AG10803 (cell line): ENCODE data around the gene RANBP17.

Experiments
- DNase-seq: peaks from one replicate; pipeline ENCODE4 v3.0.0; 2010; ENCODE audit warnings: low read depth
- H3K4me3 ChIP-seq: 2 replicates; pipeline ENCODE4 v1.5.1; 2011; ENCODE audit warnings: mild to moderate bottlenecking, low read length, control low read depth
- CTCF ChIP-seq: conservative IDR thresholded peaks from 2 replicates; pipeline ENCODE4 v1.5.1; 2011; ENCODE audit warnings: mild to moderate bottlenecking, low read length, control low read depth, inconsistent platforms

The RANBP17 gene

GRCh38 chr5:171299228-171299627 is 437.4 kb downstream of the RANBP17 start:
- DNase-seq, result no peak
- no peak for TF ChIP-seq CTCF
- H3K4me3 ChIP-seq, result no peak overlapping the region

GRCh38 chr5:171299851-171300250 is 438.0 kb downstream of the RANBP17 start:
- TF ChIP-seq CTCF, result no peak
- no peak for DNase-seq
- no peak overlapping the region for H3K4me3 ChIP-seq

GRCh38 chr5:171300358-171300757 is 438.5 kb downstream of the RANBP17 start:
- no peak for DNase-seq

GRCh38 chr5:171306166-171306565 is 444.3 kb downstream of the RANBP17 start:
- no peak for TF ChIP-seq CTCF
- no peak overlapping the region for H3K4me3 ChIP-seq
- no peak for DNase-seq

More at GRCh38 chr5:171300358-171300757, 438.5 kb downstream of the RANBP17 start:
- H3K4me3 ChIP-seq, result no peak overlapping the region
- TF ChIP-seq CTCF, result no peak

GRCh38 chr5:171306781-171307591 is 445.2 kb downstream of the RANBP17 start:
- no peak for TF ChIP-seq CTCF
- no peak for DNase-seq
- no peak overlapping the region for H3K4me3 ChIP-seq

- no peak overlapping the region for H3K4me3 ChIP-seq
- no peak for DNase-seq
- no peak for TF ChIP-seq CTCF
Observed at GRCh38 chr5:171307789-171308452, 446.1 kb downstream of the RANBP17 start.
